Loucy (cell line): ENCODE measurements around the gene NKTR.

Experiments used
- H2AFZ ChIP-seq: fragments of 200-600 bp; sonication (generic); 2 replicates; pipeline ENCODE4 v1.6.0; 2016; ENCODE audit warnings: antibody characterized with exemption, mild to moderate bottlenecking, low read length, moderate library complexity
- H3F3A ChIP-seq: fragments of 200-600 bp; 2 replicates; pipeline ENCODE4 v1.6.0; 2016; ENCODE audit warnings: antibody characterized with exemption, low read depth, mild to moderate bottlenecking
- H3K27me3 ChIP-seq: fragments of 200-600 bp; sonication (generic); 2 replicates; pipeline ENCODE4 v1.6.1; 2014; ENCODE audit warnings: low read length, mild to moderate bottlenecking; ENCODE audit not compliant: insufficient read depth, poor library complexity, severe bottlenecking
- H3K36me3 ChIP-seq: fragments of 200-600 bp; sonication (generic); 2 replicates; pipeline ENCODE4 v1.6.1; 2016; ENCODE audit warnings: low read length; ENCODE audit not compliant: insufficient read depth
- H3K4me1 ChIP-seq: fragments of 200-600 bp; sonication (generic); 2 replicates; pipeline ENCODE4 v1.5.1; 2014; ENCODE audit warnings: low read length, mild to moderate bottlenecking; ENCODE audit not compliant: insufficient read depth, poor library complexity, severe bottlenecking
- H3K4me2 ChIP-seq: fragments of 200-600 bp; sonication (generic); 2 replicates; pipeline ENCODE4 v1.6.0; 2014; ENCODE audit warnings: antibody characterized with exemption, low read length, low read depth, mild to moderate bottlenecking; ENCODE audit not compliant: poor library complexity, severe bottlenecking
- H3K4me3 ChIP-seq: fragments of 200-600 bp; sonication (generic); 2 replicates; pipeline ENCODE4 v1.5.1; 2014; ENCODE audit warnings: low read length, mild to moderate bottlenecking, mixed read lengths; ENCODE audit not compliant: poor library complexity, severe bottlenecking
- H3K79me2 ChIP-seq: fragments of 200-600 bp; sonication (generic); 2 replicates; pipeline ENCODE4 v1.6.1; 2014; ENCODE audit warnings: low read length; ENCODE audit not compliant: insufficient read depth
- H3K9ac ChIP-seq: fragments of 200-600 bp; sonication (generic); 2 replicates; pipeline ENCODE4 v1.6.0; 2014; ENCODE audit warnings: mild to moderate bottlenecking, low read depth, low read length, moderate library complexity; ENCODE audit not compliant: poor library complexity, severe bottlenecking
- H3K9me2 ChIP-seq: fragments of 200-600 bp; sonication (generic); replicated peaks from 2 replicates; pipeline ENCODE4 v1.6.1; 2016; ENCODE audit warnings: low read depth, low read length, mixed read lengths
- H3K9me3 ChIP-seq: fragments of 200-600 bp; sonication (generic); 2 replicates; pipeline ENCODE4 v1.6.1; 2014; ENCODE audit warnings: mild to moderate bottlenecking, antibody characterized with exemption, low read length, low read depth; ENCODE audit not compliant: insufficient read depth
- H4K20me1 ChIP-seq: fragments of 200-600 bp; sonication (generic); 2 replicates; pipeline ENCODE4 v1.6.0; 2014; ENCODE audit warnings: antibody characterized with exemption, low read length, mild to moderate bottlenecking; ENCODE audit not compliant: insufficient read depth, poor library complexity, severe bottlenecking
- CTCF ChIP-seq: fragments of 200-600 bp; sonication (generic); conservative IDR thresholded peaks from 2 replicates; pipeline ENCODE4 v1.5.1; 2014; ENCODE audit warnings: mild to moderate bottlenecking, antibody characterized with exemption, low read length
- EZH2phosphoT487 ChIP-seq: fragments of 200-600 bp; IDR thresholded peaks from 2 replicates; pipeline ENCODE4 v1.6.1; 2018; ENCODE audit warnings: antibody characterized with exemption, mild to moderate bottlenecking, moderate library complexity, borderline replicate concordance

Gene NKTR

GRCh38 chr3:42673082-42673481 lies 72.6 kb downstream of the NKTR start:
- H3K9me2 ChIP-seq, result no peaks in the 10 kb centered on the region
- H3K36me3 ChIP-seq, result no peaks in the 10 kb centered on the region
- no peaks in the 10 kb centered on the region for H3K4me1 ChIP-seq
- H3K9ac ChIP-seq, result no peak overlapping the region
- no peaks in the 10 kb centered on the region for H3K9me3 ChIP-seq
- no peaks in the 10 kb centered on the region for H3K79me2 ChIP-seq
- TF ChIP-seq EZH2phosphoT487 (no peak), CTCF (no peak)
- H3K4me3 ChIP-seq, result no peak overlapping the region
- no peak overlapping the region for H3K4me2 ChIP-seq
- no peak overlapping the region for H2AFZ ChIP-seq
- H3K27me3 ChIP-seq, result no peaks in the 10 kb centered on the region
- H4K20me1 ChIP-seq, result no peaks in the 10 kb centered on the region
- no peaks in the 10 kb centered on the region for H3F3A ChIP-seq

DNA sequence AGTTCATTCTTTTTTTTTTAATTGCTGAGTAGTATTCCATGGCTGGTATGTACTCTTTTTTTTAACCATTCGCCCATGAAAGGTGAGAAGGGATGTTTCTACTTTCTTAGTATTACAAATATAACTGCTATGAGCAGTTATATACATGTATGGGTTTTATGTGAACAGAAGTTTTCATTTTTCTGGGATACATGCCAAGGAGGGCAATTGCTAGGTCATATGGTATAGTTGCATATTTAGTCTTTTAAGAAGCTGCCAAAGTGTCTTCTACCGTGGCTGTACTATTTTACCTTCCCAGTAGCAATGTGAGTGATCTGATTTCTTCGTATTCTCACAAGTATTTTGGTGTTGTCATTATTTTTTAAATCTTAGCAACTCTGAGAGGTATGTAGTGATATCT lies 73.7 kb downstream of the NKTR start:
- Histone ChIP-seq H3K4me1 (no peaks in the 10 kb centered on the region), H2AFZ (no peak overlapping the region), H3K27me3 (no peaks in the 10 kb centered on the region), H3K36me3 (no peaks in the 10 kb centered on the region), H4K20me1 (no peaks in the 10 kb centered on the region), H3K9me3 (no peaks in the 10 kb centered on the region), H3K9me2 (no peaks in the 10 kb centered on the region), H3K79me2 (no peaks in the 10 kb centered on the region), H3K9ac (no peak overlapping the region), H3K4me2 (no peak overlapping the region), H3K4me3 (no peak overlapping the region), H3F3A (no peaks in the 10 kb centered on the region)
- TF ChIP-seq EZH2phosphoT487, result no peak
- TF ChIP-seq CTCF, result no peak

- Histone ChIP-seq H3K79me2 (no peaks in the 10 kb centered on the region), H3K27me3 (no peaks in the 10 kb centered on the region), H3K36me3 (no peaks in the 10 kb centered on the region), H2AFZ (no peak overlapping the region), H3K4me1 (no peaks in the 10 kb centered on the region), H3K9me3 (no peaks in the 10 kb centered on the region), H3K4me2 (no peak overlapping the region), H3K4me3 (no peak overlapping the region), H3F3A (no peaks in the 10 kb centered on the region), H4K20me1 (no peaks in the 10 kb centered on the region), H3K9me2 (no peaks in the 10 kb centered on the region), H3K9ac (no peak overlapping the region)
- TF ChIP-seq EZH2phosphoT487 (no peak), CTCF (no peak)
Observed at GRCh38 chr3:42675909-42676308, 75.4 kb downstream of the NKTR start.
